Mucosa of stomach (tissue), 1 donor: ENCODE measurements around the gene CEP20.

Experiments used
- H3K27me3 ChIP-seq: one replicate; pipeline ENCODE4 v1.7.0; 2013; ENCODE audit warnings: mild to moderate bottlenecking, low read length; ENCODE audit not compliant: control insufficient read depth, insufficient read depth
- H3K36me3 ChIP-seq: one replicate; pipeline ENCODE4 v1.7.0; 2013; ENCODE audit warnings: low read length; ENCODE audit not compliant: control insufficient read depth, insufficient read depth
- H3K4me1 ChIP-seq: one replicate; pipeline ENCODE4 v1.7.0; 2013; ENCODE audit warnings: mild to moderate bottlenecking, low read length; ENCODE audit not compliant: control insufficient read depth, insufficient read depth
- H3K4me3 ChIP-seq: one replicate; pipeline ENCODE4 v1.7.0; 2013; ENCODE audit warnings: low read length
- H3K9ac ChIP-seq: one replicate; pipeline ENCODE4 v1.7.0; 2013; ENCODE audit warnings: mild to moderate bottlenecking, low read length, moderate library complexity
- H3K9me3 ChIP-seq: one replicate; pipeline ENCODE4 v1.7.0; 2013; ENCODE audit warnings: mild to moderate bottlenecking, low read length, moderate library complexity; ENCODE audit not compliant: control insufficient read depth
- donor health status: Pancreatic carcinoma.

Gene CEP20

DNA sequence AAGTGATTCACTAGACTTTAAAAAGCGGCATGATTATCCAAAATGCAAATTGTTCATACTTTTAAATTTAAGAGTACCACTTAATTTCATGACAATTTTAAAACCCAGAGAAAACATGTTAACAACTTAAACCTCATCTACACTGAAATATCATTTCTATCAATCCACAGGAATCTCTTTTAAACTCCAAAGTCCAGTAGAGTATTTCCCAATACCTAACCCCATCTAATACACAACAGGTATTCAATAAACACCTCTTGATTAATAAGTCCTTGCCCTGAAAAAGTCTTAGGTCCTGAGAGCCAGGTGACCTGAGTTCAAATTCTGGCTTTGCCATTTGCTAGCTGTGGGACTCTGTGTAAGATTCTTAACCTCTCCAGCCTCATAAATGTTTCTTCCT lies 14.7 kb downstream of the CEP20 start:
- Histone ChIP-seq H3K9me3 (no peaks in the 10 kb centered on the region), H3K36me3 (no peaks in the 10 kb centered on the region), H3K9ac (no peak overlapping the region), H3K4me1 (peaks cover 5% of the 10 kb centered on the region), H3K27me3 (no peaks in the 10 kb centered on the region), H3K4me3 (no peak overlapping the region)

- Histone ChIP-seq H3K9me3 (no peaks in the 10 kb centered on the region), H3K4me1 (peaks cover 5% of the 10 kb centered on the region), H3K27me3 (no peaks in the 10 kb centered on the region), H3K4me3 (no peak overlapping the region), H3K36me3 (no peaks in the 10 kb centered on the region), H3K9ac (no peak overlapping the region)
These were observed 15.1 kb downstream of the CEP20 start for GRCh38 chr16:15873301-15873700.

DNA sequence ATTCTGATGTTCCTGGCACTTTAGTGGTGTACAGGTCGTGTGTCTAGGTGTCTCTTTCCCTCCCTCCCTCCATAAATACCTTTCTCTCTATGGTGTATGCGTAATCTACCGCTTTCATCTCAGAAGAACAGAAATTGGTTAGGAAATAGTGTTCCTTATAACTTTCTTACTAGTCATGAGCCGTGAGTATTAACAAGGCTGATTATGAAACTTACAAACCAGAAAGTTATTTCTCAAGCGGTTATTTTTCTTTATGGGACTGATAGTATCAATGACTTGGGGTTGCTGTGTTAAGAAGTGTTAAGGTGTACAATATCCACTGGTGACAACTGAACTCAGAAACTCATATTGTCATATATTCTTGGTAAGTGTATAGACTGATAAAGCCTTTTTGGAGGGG lies 18.4 kb downstream of the CEP20 start:
- Histone ChIP-seq H3K4me1 (peaks cover 5% of the 10 kb centered on the region), H3K4me3 (no peak overlapping the region), H3K36me3 (no peaks in the 10 kb centered on the region)

GRCh38 chr16:15866451-15866850 lies 22.0 kb downstream of the CEP20 start:
- H3K4me3 ChIP-seq, result no peak overlapping the region
- no peaks in the 10 kb centered on the region for H3K9me3 ChIP-seq
- H3K27me3 ChIP-seq, result no peaks in the 10 kb centered on the region
- H3K36me3 ChIP-seq, result no peaks in the 10 kb centered on the region
- no peaks in the 10 kb centered on the region for H3K4me1 ChIP-seq
- no peak overlapping the region for H3K9ac ChIP-seq

More for the DNA sequence above, 18.4 kb downstream of the CEP20 start:
- Histone ChIP-seq H3K9ac (no peak overlapping the region), H3K27me3 (no peaks in the 10 kb centered on the region), H3K9me3 (no peaks in the 10 kb centered on the region)

DNA sequence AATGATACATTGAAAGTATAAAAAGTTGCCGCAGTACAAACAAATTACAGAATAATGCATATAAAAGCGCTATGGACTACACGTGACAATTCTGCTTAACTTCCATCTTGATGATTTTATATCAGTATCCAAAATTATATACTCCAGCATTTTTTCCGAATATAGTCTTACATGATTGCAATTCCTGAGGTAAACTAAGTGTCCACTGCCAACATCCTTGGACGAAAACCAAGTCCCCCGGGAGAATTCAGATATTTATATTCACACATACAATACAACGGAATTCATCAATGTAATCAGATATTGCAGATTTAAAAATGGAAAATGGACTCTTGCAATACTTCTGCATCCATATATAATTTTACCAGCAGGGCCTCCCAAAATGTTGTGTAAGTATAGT lies 22.7 kb downstream of the CEP20 start:
- H3K4me3 ChIP-seq, result no peak overlapping the region
- no peaks in the 10 kb centered on the region for H3K9me3 ChIP-seq
- H3K9ac ChIP-seq, result no peak overlapping the region
- no peaks in the 10 kb centered on the region for H3K27me3 ChIP-seq
- H3K4me1 ChIP-seq, result no peaks in the 10 kb centered on the region
- no peaks in the 10 kb centered on the region for H3K36me3 ChIP-seq

- Histone ChIP-seq H3K36me3 (no peaks in the 10 kb centered on the region), H3K9me3 (no peaks in the 10 kb centered on the region), H3K27me3 (no peaks in the 10 kb centered on the region), H3K4me3 (no peak overlapping the region), H3K4me1 (no peaks in the 10 kb centered on the region), H3K9ac (no peak overlapping the region)
These were observed 23.5 kb downstream of the CEP20 start for GRCh38 chr16:15864939-15865338.

- no peaks in the 10 kb centered on the region for H3K4me1 ChIP-seq
- no peaks in the 10 kb centered on the region for H3K9me3 ChIP-seq
- H3K36me3 ChIP-seq, result no peaks in the 10 kb centered on the region
- H3K4me3 ChIP-seq, result no peak overlapping the region
- H3K27me3 ChIP-seq, result peaks cover 12% of the 10 kb centered on the region
- H3K9ac ChIP-seq, result no peak overlapping the region
These were observed 26.4 kb downstream of the CEP20 start for GRCh38 chr16:15861996-15862395.

- Histone ChIP-seq H3K9me3 (no peaks in the 10 kb centered on the region), H3K36me3 (no peaks in the 10 kb centered on the region), H3K4me1 (no peaks in the 10 kb centered on the region), H3K4me3 (no peak overlapping the region), H3K27me3 (peaks cover 20% of the 10 kb centered on the region), H3K9ac (no peak overlapping the region)
These were observed 29.3 kb downstream of the CEP20 start for GRCh38 chr16:15858921-15859668.

- Histone ChIP-seq H3K9me3 (no peaks in the 10 kb centered on the region), H3K4me1 (no peaks in the 10 kb centered on the region), H3K27me3 (peaks cover 20% of the 10 kb centered on the region), H3K4me3 (no peak overlapping the region), H3K9ac (no peak overlapping the region), H3K36me3 (no peaks in the 10 kb centered on the region)
These were observed 30.5 kb downstream of the CEP20 start for GRCh38 chr16:15857724-15858560.

- H3K9ac ChIP-seq, result peak within 1 kb of the TSS; percentile 40
- H3K27me3 ChIP-seq, result peaks cover 20% of the 10 kb centered on the region
These were observed 31.3 kb downstream of the CEP20 start, which contains the start of gene MYH11 for GRCh38 chr16:15856901-15857698. Gene MYH11, minus strand, starts transcription at chr16:15857028. Its CDS starts 18,776 bp downstream, at chr16:15838252.

GRCh38 chr16:15856182-15856581 lies 32.2 kb downstream of the CEP20 start:
- H3K9ac ChIP-seq, result peak overlapping the region; percentile 40
- H3K4me1 ChIP-seq, result no peaks in the 10 kb centered on the region
- H3K36me3 ChIP-seq, result no peaks in the 10 kb centered on the region
- H3K27me3 ChIP-seq, result peaks cover 20% of the 10 kb centered on the region
- no peak overlapping the region for H3K4me3 ChIP-seq
- H3K9me3 ChIP-seq, result no peaks in the 10 kb centered on the region

More at GRCh38 chr16:15856901-15857698, 31.3 kb downstream of the CEP20 start, which contains the start of gene MYH11:
- no peaks in the 10 kb centered on the region for H3K4me1 ChIP-seq
- H3K4me3 ChIP-seq, result no peak within 1 kb of the TSS
- no peaks in the 10 kb centered on the region for H3K9me3 ChIP-seq
- no peaks in the 10 kb centered on the region for H3K36me3 ChIP-seq

DNA sequence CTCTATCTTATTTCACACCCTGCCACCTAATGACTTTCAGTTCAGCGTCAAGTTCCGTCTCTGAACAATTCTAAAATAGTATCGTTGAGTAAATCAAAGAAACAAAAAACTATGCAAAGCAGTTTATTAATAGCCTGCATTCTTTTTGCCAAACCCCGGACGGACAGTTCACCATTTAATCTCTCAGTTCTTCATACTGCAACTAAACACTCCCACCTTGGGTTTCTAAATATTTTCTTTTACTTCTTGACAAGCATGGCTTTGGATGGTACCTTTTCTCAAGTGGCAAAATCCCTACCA lies 32.7 kb downstream of the CEP20 start:
- H3K4me3 ChIP-seq, result no peak overlapping the region
- H3K4me1 ChIP-seq, result no peaks in the 10 kb centered on the region
- H3K9me3 ChIP-seq, result no peaks in the 10 kb centered on the region
- peaks cover 20% of the 10 kb centered on the region for H3K27me3 ChIP-seq
- H3K9ac ChIP-seq, result peak overlapping the region; percentile 40
- no peaks in the 10 kb centered on the region for H3K36me3 ChIP-seq
